H1 (cell line): ENCODE results near the gene IL17REL. TPM values are rescaled to one million over a fixed set of nuclear protein-coding genes. Genes with fewer than 3 reads are reported as not detected.

ENCODE experiments used
- CTCF ChIA-PET: fragments of 300-600 bp; sonication (Branson Sonifier 250); formaldehyde crosslinking; loops from one replicate; lab custom pipeline; 2021; ENCODE audit not compliant: partially characterized antibody; lab: Charles Lee
- POLR2A ChIA-PET: fragments of 300-600 bp; sonication (Branson Sonifier 250); formaldehyde crosslinking; loops from one replicate; lab custom pipeline; 2021; ENCODE audit warnings: inconsistent platforms; ENCODE audit not compliant: partially characterized antibody; lab: Charles Lee
- DNase-seq, 2 experiments: peaks; one replicate each; pipeline versions ENCODE4 v3.0.0 to v3.0.0-alpha.2; 2010 to 2022; ENCODE audit warnings: low spot score in 2 of 2, low read depth in 1 of 2, mixed read lengths in 1 of 2
- FAIRE-seq: peaks from 2 replicates; lab custom pipeline; 2011; peaks lifted over from hg19 to GRCh38; lab: Jason Lieb, UNC
- H2AFZ ChIP-seq: 2 replicates; pipeline ENCODE4 v1.8.1; 2012; ENCODE audit warnings: low read length, inconsistent platforms
- H2AK5ac ChIP-seq: 2 replicates; pipeline ENCODE4 v1.6.1; 2013; ENCODE audit warnings: low read depth, low read length
- H2BK120ac ChIP-seq: replicated peaks from 2 replicates; pipeline ENCODE3; 2013; ENCODE audit warnings: low read depth, low read length, inconsistent platforms
- H2BK12ac ChIP-seq: 2 replicates; pipeline ENCODE4 v1.6.1; 2013; ENCODE audit warnings: low read depth, low read length
- H2BK15ac ChIP-seq: 2 replicates; pipeline ENCODE4 v1.6.1; 2013; ENCODE audit warnings: low read length
- H2BK20ac ChIP-seq: 2 replicates; pipeline ENCODE4 v1.6.1; 2013; ENCODE audit warnings: low read length
- H2BK5ac ChIP-seq: 2 replicates; pipeline ENCODE4 v1.6.1; 2013; ENCODE audit warnings: low read depth, low read length
- H3K14ac ChIP-seq: 2 replicates; pipeline ENCODE4 v1.6.1; 2013; ENCODE audit warnings: inconsistent platforms; ENCODE audit not compliant: insufficient read length
- H3K18ac ChIP-seq: 2 replicates; pipeline ENCODE4 v1.6.1; 2013; ENCODE audit warnings: low read length; ENCODE audit errors: extremely low read depth
- H3K23ac ChIP-seq: 2 replicates; pipeline ENCODE4 v1.6.1; 2013; ENCODE audit warnings: inconsistent platforms; ENCODE audit not compliant: insufficient read length
- H3K23me2 ChIP-seq: 2 replicates; pipeline ENCODE4 v1.6.1; 2013; ENCODE audit warnings: low read depth, low read length
- H3K27ac ChIP-seq: 2 replicates; pipeline ENCODE4 v1.6.1; 2011; ENCODE audit warnings: low read depth, low read length, inconsistent platforms
- H3K27me3 ChIP-seq, 4 experiments: replicated peaks in 1 of 4; 1 replicate in 1 of 4; 2 replicates in 3 of 4; pipeline versions ENCODE4 v1.6.1 to v1.8.1; 2011 to 2013; ENCODE audit warnings: low read length in 3 of 4, mild to moderate bottlenecking in 3 of 4, inconsistent platforms in 2 of 4, mixed read lengths in 2 of 4, moderate library complexity in 1 of 4; ENCODE audit not compliant: control insufficient read depth in 3 of 4, insufficient read depth in 3 of 4; ENCODE audit errors: extremely low read depth in 1 of 4
- H3K36me3 ChIP-seq, 4 experiments: 2 replicates each; pipeline versions ENCODE4 v1.6.1 to v1.8.1; 2011 to 2013; ENCODE audit warnings: mild to moderate bottlenecking in 4 of 4, low read length in 3 of 4, moderate library complexity in 2 of 4, control low read depth in 1 of 4, inconsistent platforms in 1 of 4; ENCODE audit not compliant: insufficient read depth in 4 of 4, control insufficient read depth in 2 of 4
- H3K4ac ChIP-seq: replicated peaks from 2 replicates; pipeline ENCODE3; 2013; ENCODE audit warnings: low read length, low read depth, mixed read lengths, inconsistent platforms; ENCODE audit not compliant: insufficient read length
- H3K4me1 ChIP-seq, 4 experiments: replicated peaks in 1 of 4; 1 replicate in 1 of 4; 2 replicates in 3 of 4; pipeline versions ENCODE4 v1.6.1 to v1.8.1; 2011 to 2013; ENCODE audit warnings: low read length in 3 of 4, inconsistent platforms in 2 of 4, mixed read lengths in 1 of 4; ENCODE audit not compliant: insufficient read depth in 4 of 4, control insufficient read depth in 3 of 4
- H3K4me2 ChIP-seq, 2 experiments: 2 replicates each; pipeline versions ENCODE4 v1.6.1 to v1.8.1; 2011 to 2013; ENCODE audit warnings: low read depth in 2 of 2, low read length in 2 of 2, control low read depth in 1 of 2, inconsistent platforms in 1 of 2, mild to moderate bottlenecking in 1 of 2; ENCODE audit not compliant: insufficient read depth in 1 of 2
- H3K4me3 ChIP-seq, 4 experiments: fragments of 200-600, 300-600 bp in 1 of 4; sonication (generic), shearing (Covaris generic), sonication (Bioruptor Twin) in 1 of 4; 2 replicates each; pipeline versions ENCODE4 v1.5.1 to v1.8.1; 2011 to 2016; ENCODE audit warnings: low read length in 4 of 4, low read depth in 3 of 4, control low read depth in 2 of 4, inconsistent platforms in 2 of 4, mild to moderate bottlenecking in 2 of 4, mixed read lengths in 1 of 4, moderate library complexity in 1 of 4; ENCODE audit not compliant: insufficient read depth in 2 of 4; ENCODE audit errors: extremely low read depth in 1 of 4
- H3K56ac ChIP-seq: replicated peaks from 2 replicates; pipeline ENCODE3; 2013; ENCODE audit warnings: low read depth, mild to moderate bottlenecking, mixed read lengths, low read length, inconsistent platforms; ENCODE audit not compliant: insufficient read length
- H3K79me1 ChIP-seq: 2 replicates; pipeline ENCODE4 v1.6.1; 2013; ENCODE audit warnings: low read depth, low read length, control low read depth
- H3K79me2 ChIP-seq, 2 experiments: 2 replicates each; pipeline versions ENCODE4 v1.6.1 to v1.8.1; 2012 to 2013; ENCODE audit warnings: low read length in 2 of 2, mild to moderate bottlenecking in 2 of 2, inconsistent platforms in 1 of 2; ENCODE audit not compliant: insufficient read depth in 2 of 2, control insufficient read depth in 1 of 2
- H3K9ac ChIP-seq, 4 experiments: replicated peaks in 1 of 4; 1 replicate in 1 of 4; 2 replicates in 3 of 4; pipeline versions ENCODE4 v1.6.1 to v1.8.1; 2011 to 2013; ENCODE audit warnings: low read depth in 3 of 4, low read length in 3 of 4, control low read depth in 2 of 4, mild to moderate bottlenecking in 2 of 4, moderate library complexity in 2 of 4, inconsistent platforms in 1 of 4; ENCODE audit errors: extremely low read depth in 1 of 4
- H3K9me3 ChIP-seq, 2 experiments: 2 replicates each; pipeline versions ENCODE4 v1.6.1 to v1.8.1; 2012 to 2013; ENCODE audit warnings: mild to moderate bottlenecking in 2 of 2, moderate library complexity in 2 of 2, control low read depth in 1 of 2, inconsistent platforms in 1 of 2, low read depth in 1 of 2, low read length in 1 of 2, mixed read lengths in 1 of 2; ENCODE audit not compliant: insufficient read depth in 2 of 2
- H4K20me1 ChIP-seq, 2 experiments: replicated peaks in 1 of 2; 2 replicates each; pipeline versions ENCODE3 to v1.8.1; 2011 to 2013; ENCODE audit warnings: inconsistent platforms in 2 of 2, low read length in 2 of 2, mild to moderate bottlenecking in 1 of 2; ENCODE audit not compliant: insufficient read depth in 2 of 2, control insufficient read depth in 1 of 2
- H4K5ac ChIP-seq: 2 replicates; pipeline ENCODE4 v1.6.1; 2013; ENCODE audit warnings: low read length, low read depth, mixed read lengths, inconsistent platforms; ENCODE audit not compliant: insufficient read length
- H4K8ac ChIP-seq: 2 replicates; pipeline ENCODE4 v1.8.0; 2013; ENCODE audit warnings: mild to moderate bottlenecking, moderate library complexity, low read length, inconsistent platforms; ENCODE audit not compliant: insufficient read depth; ENCODE audit errors: extremely low read depth
- H4K91ac ChIP-seq: replicated peaks from 2 replicates; pipeline ENCODE3; 2013; ENCODE audit warnings: low read length, mixed read lengths, inconsistent platforms; ENCODE audit not compliant: insufficient read length
- E2F6 ChIP-seq: IDR thresholded peaks from 2 replicates; pipeline ENCODE4 v1.6.1; 2012; ENCODE audit warnings: inconsistent platforms
- EZH2 ChIP-seq: fragments of 200-600 bp; sonication (generic); IDR thresholded peaks from 2 replicates; pipeline ENCODE4 v1.7.1; 2012; ENCODE audit warnings: low read depth, mild to moderate bottlenecking, moderate library complexity, low read length, inconsistent platforms; ENCODE audit not compliant: severe bottlenecking
- FOSL1 ChIP-seq: IDR thresholded peaks from 2 replicates; pipeline ENCODE4 v1.6.1; 2011; ENCODE audit warnings: mild to moderate bottlenecking, low read depth, low read length, moderate library complexity; ENCODE audit not compliant: insufficient read depth
- HDAC6 ChIP-seq: IDR thresholded peaks from one replicate; pipeline ENCODE4 v1.7.1; 2012; ENCODE audit warnings: low read depth, mild to moderate bottlenecking, inconsistent platforms, low read length, moderate library complexity
- WGBS, 2 experiments: shearing (Covaris generic) in 1 of 2; methylation state at CpG; one replicate each; pipeline versions ENCODE4 v1.1.6 to v1.1.7; 2013 to 2015; ENCODE audit warnings: low lambda C conversion rate in 2 of 2, mixed read lengths in 2 of 2, inconsistent platforms in 1 of 2, low coverage in 1 of 2, missing lambda C conversion rate in 1 of 2; ENCODE audit not compliant: insufficient replicate concordance in 2 of 2, insufficient coverage in 1 of 2, insufficient read length in 1 of 2; ENCODE audit errors: extremely low coverage in 1 of 2, missing lambda C conversion rate in 1 of 2; 5-methylcytosine and 5-hydroxymethylcytosine counted together
- polyA plus RNA-seq, 7 experiments: library from polyadenylated mRNA; depleted of rRNA in 3 of 7; stranded (reverse) in 5 of 7; unstranded in 2 of 7; fragments of >200 nt in 5 of 7; fragments of 200-250 nt in 2 of 7; gene quantifications; 1 replicate in 5 of 7; 2 replicates in 1 of 7; 4 replicates in 1 of 7; pipeline versions ENCODE4 v1.2.1 to v1.2.3, GENCODE V29; 2011 to 2013; ENCODE audit warnings: missing spikeins in 2 of 7, mixed read lengths in 2 of 7
- total RNA-seq: library from RNA; stranded (reverse); fragmentation: NEBNext Ultra II Directional; extraction: Animal tissue kit (Norgen Biotek cat#: 25700); gene quantifications from 2 replicates; pipeline ENCODE4 v1.2.1, GENCODE V29; 2021

Gene IL17REL
- total and polyA plus RNA-seq, 2 of the 8 experiments (the other 6 are each of a cell fraction or from before 2014, with no cell fraction given) = 0.15 to 0.20 TPM

DNA sequence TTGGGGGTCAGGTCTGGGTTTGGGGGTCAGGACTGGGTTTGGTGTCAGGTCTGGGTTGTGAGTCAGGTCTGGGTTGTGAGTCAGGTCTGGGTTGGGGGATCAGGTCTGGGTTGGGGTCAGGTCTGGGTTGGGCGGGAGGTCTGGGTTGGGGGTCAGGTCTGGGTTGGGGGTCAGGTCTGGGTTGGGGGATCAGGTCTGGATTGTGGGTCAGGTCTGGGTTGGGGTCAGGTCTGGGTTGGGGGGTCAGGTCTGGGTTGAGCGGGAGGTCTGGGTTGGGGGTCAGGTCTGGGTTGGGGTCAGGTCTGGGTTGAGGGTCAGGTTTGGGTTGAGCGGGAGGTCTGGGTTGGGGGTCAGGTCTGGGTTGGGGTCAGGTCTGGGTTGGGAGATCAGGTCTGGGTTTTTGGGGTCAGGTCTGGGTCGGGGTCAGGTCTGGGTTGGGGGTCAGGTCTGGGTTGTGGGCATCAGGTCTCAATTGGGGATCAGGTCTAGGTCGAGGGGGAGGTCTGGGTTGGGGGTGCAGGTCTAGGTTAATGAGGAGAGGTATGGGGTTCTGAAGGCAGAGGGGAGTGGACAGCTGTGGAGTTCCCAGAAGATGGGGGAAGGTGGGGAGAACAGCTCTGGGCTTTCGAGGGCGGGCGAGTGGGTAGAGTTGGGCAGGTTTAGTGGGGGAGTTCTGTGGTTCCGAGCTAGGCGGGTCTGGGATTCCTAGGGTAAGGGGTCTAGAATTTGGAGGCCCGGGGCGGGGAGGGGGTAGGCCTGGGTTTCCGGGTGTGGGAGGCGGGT, 44.9 kb upstream of the IL17REL start:
- H2AFZ ChIP-seq = no peak overlapping the region
- no peak overlapping the region for H3K14ac ChIP-seq
- DNase-seq = no peak
- H3K4me1 ChIP-seq = peaks cover 0 to 11% (median 2%) of the 10 kb centered on the region in 4 experiments; a peak in 4 of 7 replicates
- no peak overlapping the region for H2AK5ac ChIP-seq
- H4K20me1 ChIP-seq = no peaks in the 10 kb centered on the region
- TF ChIP-seq FOSL1 = no peak
- TF ChIP-seq HDAC6 = no peak
- no peak for TF ChIP-seq EZH2
- TF ChIP-seq E2F6 = no peak
- no peak overlapping the region for H2BK12ac ChIP-seq
- H3K36me3 ChIP-seq = no peaks in the 10 kb centered on the region
- no peak overlapping the region for H4K8ac ChIP-seq
- no peak overlapping the region for H3K18ac ChIP-seq
- CTCF ChIA-PET = interaction anchor here (1.0 to 1.7 kb wide), 4 partner anchors 23 to 93 kb away, joined by 3 to 8 read pairs (median 4); no protein-coding TSS in a partner anchor
- H2BK15ac ChIP-seq = no peak overlapping the region
- no peak overlapping the region for H3K27ac ChIP-seq
- H4K5ac ChIP-seq = no peak overlapping the region
- H4K91ac ChIP-seq = no peak overlapping the region
- H3K23ac ChIP-seq = no peak overlapping the region
- no peak overlapping the region for H2BK120ac ChIP-seq
- peak overlapping the region in 2 of 4 experiments; percentile 62 to 66; a peak in 3 of 8 replicates for H3K4me3 ChIP-seq
- H2BK5ac ChIP-seq = no peak overlapping the region
- H3K4me2 ChIP-seq = peak overlapping the region in 1 of 2 experiments; percentile 65; a peak in 2 of 4 replicates
- 0 out of 4 replicates have a peak, but pooled peaks cover 0 to 4% of the 10 kb centered on the region in 2 experiments for H3K9me3 ChIP-seq
- H3K4ac ChIP-seq = no peak overlapping the region
- H3K9ac ChIP-seq = no peak overlapping the region
- peaks cover 15% of the 10 kb centered on the region; the same call in 1 of the 2 replicates for H3K23me2 ChIP-seq
- POLR2A ChIA-PET = interaction anchor here (0.7 kb wide), 1 partner anchor 139 kb away, joined by 4 read pairs; the partner anchor contains the start of genes ALG12 and CRELD2
- H3K79me1 ChIP-seq = no peaks in the 10 kb centered on the region
- no peaks in the 10 kb centered on the region for H3K79me2 ChIP-seq
- FAIRE-seq = no peak
- no peak overlapping the region for H3K56ac ChIP-seq
- no peak overlapping the region for H2BK20ac ChIP-seq
- WGBS, 2 experiments = 80% methylated on average over 7 of the region's 14 CpGs; no CpG with 5 or more reads in 1 of the 2 experiments
- H3K27me3 ChIP-seq = peaks cover 8 to 20% (median 11%) of the 10 kb centered on the region in 4 experiments
